Cerebellar cortex (tissue), 1 donor: ENCODE measurements around the gene CDK16.
"Not testable (repeated sequence)": the region's sequence is repeated elsewhere in the genome, so short reads cannot be mapped to it uniquely, and the experiment has no call there.

Experiments used
- DNase-seq: peaks from one replicate; pipeline ENCODE4 v3.0.0-alpha.2; 2015; ENCODE audit warnings: low spot score

The CDK16 gene

DNA sequence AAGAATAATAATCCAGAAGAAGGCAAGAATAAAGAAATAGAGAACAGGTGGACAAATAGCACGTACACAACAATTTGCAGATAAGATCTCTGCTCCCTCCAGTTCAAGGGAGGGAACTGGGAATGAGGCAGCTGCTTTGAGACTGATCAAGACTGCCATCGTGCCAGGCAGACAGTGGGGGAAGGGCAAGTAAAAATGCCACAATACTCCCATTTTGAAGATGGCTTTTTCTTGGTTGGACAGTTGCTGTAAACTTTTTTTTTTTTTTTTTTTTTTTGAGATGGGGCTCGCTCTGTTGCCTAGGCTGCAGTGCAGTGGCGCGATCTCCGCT lies 31.5 kb downstream of the CDK16 start:
- DNase-seq, result no peak

DNA sequence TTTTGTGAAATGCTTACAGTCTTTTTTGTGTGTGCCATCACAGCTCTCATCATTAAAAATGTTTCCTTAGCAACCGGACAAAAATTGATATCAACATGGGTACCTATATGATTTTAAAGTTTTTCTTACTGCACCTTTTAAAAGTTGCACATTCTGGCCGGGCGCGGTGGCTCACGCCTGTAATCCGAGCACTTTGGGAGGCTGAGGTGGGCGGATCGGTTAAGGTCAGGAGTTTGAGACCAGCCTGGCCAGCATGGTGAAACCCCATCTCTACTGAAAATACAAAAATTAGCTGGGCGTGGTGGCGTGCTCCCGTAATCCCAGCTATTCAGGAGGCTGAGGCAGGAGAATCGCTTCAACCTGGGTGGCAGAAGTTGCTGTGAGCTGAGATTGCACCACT lies 39.1 kb downstream of the CDK16 start:
- DNase-seq, result not testable (repeated sequence)

DNA sequence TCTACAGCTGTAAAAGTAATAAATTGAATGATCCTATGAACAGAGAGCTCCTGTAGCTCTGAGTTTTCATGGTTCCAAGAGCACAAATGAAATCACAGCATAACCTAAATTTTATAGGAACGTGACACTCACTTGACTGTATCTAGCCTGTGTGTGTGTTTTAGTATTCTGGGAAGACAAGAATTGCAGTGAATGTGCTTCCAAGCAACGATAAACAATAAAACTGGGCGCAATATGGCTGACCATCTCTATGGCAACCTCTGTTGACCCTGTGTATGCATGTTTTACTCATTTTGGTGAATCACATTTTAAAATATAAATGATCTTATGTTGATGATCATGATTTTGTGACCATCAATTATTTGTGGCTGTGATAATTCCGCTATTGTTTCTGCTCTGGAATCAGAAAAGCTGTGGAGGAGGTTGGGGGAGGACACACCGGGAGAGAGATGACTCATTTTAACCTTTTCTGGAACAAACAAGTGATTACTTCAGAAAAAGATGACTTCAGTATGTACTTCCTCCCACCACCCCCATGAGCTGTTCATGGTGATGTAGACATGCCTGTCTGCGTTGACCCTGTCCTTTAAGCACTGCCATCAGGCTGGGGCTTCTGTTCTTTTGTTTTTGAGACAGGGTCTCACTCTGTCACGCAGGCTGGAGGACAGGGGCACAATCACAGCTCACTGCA lies 46.1 kb downstream of the CDK16 start:
- no peak for DNase-seq

DNA sequence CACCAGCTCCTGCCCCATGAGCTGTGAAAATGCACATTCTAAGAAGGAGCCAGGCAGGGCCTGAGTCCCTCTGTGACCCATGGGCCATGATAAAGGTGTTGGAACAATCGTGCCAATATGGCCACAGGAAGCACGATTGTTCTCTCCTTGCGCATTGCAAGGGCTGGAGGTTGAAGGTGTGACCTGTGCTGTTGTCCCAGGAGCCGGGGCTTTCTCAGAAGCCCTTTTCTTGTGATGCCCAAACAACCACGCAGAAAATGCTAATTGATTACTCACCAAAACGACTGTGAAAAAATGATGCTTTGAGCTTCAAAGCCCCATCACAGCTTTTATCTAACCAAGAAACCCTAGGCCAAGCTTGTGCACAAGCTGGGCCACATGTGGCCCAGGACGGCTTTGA lies 48.2 kb downstream of the CDK16 start:
- DNase-seq, result no peak

DNA sequence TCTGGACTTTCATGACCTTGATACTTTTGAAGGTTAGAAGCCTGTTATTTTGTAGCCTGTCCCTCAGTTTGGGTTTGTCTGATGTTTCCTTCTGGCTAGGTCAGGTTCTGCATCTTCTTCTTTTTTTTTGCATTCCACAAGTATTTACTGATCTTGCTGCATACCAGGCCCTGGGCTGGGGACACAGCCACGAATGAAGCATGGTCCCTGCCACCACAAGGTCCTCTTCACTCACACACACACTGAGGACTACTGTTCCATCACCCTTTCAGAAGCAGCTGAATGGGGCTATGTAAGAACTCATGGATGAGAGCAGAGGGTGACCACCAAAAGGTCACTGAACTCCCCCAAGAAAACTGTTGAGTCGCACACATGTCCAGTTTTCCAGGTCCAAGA lies 53.5 kb downstream of the CDK16 start:
- no peak for DNase-seq

DNA sequence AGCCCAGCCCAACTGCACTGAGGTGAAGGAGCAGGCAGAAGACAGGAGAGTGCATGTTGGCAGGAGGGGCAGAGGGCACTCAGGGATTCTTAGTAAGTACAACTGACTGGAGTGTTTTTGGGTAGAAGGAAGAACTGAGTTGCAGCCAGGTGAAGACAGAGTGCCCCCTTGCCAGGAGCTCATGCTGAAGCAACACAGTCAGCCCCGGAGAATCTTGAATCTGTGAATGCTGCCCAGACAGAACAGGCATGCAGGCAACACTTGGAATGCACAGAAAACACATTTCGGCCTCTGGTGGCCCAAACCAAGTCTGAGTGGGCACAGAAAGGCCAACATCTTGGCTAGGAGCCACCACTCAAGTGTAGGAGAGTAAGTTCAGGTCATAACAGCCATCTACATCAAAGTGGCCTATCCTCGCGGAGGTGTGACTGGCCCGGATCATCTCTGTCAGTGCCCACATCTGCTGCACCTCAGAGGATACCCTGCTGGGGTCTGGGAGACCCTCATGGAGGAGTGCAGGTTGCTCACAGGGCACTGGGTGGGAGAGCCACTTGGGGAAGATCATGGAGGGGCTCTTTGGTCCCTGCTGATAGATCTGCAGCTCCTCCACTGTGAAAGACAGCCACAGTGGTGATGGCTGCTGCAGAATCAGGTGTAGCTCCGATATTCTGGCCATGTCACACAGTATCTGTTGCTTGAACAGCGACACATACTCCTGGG lies 54.7 kb downstream of the CDK16 start:
- DNase-seq, result no peak

DNA sequence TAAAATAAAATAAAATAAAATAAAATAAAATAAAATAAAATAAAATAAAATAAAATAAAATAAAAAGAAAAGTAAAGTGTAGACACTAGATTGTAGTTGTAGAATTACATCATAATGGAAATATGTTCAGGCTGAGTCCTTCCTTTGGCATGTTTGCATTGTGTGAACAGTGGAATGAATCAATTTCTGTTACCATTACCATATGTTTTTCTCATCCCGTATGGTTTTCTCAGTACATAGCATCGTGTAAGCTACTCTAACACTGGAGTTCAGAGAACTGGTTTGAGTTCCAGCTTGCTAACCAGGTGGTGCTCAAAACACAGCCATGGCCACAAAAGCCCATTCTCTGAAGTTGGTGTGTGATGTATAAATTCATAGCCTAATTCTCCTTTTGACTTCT lies 60.2 kb downstream of the CDK16 start:
- no peak for DNase-seq
